Vagina (tissue), 2 donors: ENCODE data around the gene WNT6.

ENCODE experiments used
- CTCF ChIP-seq, 3 experiments: fragments of 450-650 bp in 2 of 3; fragments of 200-600 bp in 1 of 3; sonication (generic) in 1 of 3; IDR thresholded peaks; one replicate each; pipeline ENCODE4 v1.5.1; 2017 to 2019; ENCODE audit warnings: antibody characterized with exemption in 3 of 3, mild to moderate bottlenecking in 2 of 3, moderate library complexity in 2 of 3
- POLR2A ChIP-seq, 2 donors: fragments of 450-650 bp; IDR thresholded peaks; one replicate each; pipeline ENCODE4 v1.6.1; 2017; ENCODE audit warnings: antibody characterized with exemption in 2 of 2, mild to moderate bottlenecking in 2 of 2, moderate library complexity in 2 of 2
- POLR2AphosphoS5 ChIP-seq, 2 donors: sonication (generic); formaldehyde crosslinking; IDR thresholded peaks; one replicate each; pipeline ENCODE4 v1.9.0; 2017; ENCODE audit warnings: antibody characterized with exemption in 2 of 2, mild to moderate bottlenecking in 2 of 2, low read depth in 1 of 2; ENCODE audit not compliant: insufficient read depth in 1 of 2

DNA sequence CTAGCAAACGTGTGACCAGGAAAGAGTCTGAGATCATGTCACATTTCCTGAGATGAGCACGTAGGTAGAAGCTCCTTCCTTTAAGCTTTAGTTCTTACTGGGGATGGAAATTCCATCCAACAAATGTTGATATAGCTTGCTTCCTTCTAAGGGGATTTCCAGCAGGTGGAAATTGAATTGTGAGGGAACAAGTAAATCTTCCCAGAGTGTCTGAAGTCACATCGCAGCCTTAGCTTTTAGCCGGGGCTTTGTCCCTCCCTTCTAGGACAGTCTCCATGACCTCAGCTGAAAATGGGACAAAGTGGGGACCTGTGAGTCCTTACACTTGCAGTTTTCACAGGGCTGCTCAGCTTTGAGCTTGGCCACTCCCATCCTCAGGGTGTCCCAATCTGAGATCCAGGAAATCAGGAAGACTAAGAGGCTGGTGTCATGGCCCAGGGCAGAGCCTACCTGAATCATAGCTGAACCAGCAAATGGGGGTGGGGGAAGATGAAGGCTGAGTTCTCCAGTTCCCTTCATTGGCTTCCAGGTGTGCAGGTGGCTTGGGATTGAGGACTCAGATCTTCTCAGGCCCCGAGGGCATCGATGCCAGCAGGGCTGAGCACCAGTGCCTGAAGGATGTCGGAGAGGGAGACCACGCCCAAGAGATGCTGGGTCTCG, 36.3 kb upstream of the WNT6 start:
- TF ChIP-seq CTCF (IDR thresholded peaks at IDR 0.05) = no peak
- no peak for TF ChIP-seq POLR2AphosphoS5 (IDR thresholded peaks at IDR 0.05; ENCODE audit: insufficient read depth in 1 of 2, low read depth in 1 of 2)
- TF ChIP-seq POLR2A (IDR thresholded peaks at IDR 0.05) = no peak
